HG02610 (cell line): ENCODE data around the gene KIF26B.

Experiments
- ATAC-seq: cut with Tn5 transposase; IDR thresholded peaks from one replicate; pipeline ENCODE4 v1.9.1; 2021; ENCODE audit warnings: mild to moderate bottlenecking, moderate library complexity; ENCODE audit not compliant: unreplicated experiment

KIF26B gene

DNA sequence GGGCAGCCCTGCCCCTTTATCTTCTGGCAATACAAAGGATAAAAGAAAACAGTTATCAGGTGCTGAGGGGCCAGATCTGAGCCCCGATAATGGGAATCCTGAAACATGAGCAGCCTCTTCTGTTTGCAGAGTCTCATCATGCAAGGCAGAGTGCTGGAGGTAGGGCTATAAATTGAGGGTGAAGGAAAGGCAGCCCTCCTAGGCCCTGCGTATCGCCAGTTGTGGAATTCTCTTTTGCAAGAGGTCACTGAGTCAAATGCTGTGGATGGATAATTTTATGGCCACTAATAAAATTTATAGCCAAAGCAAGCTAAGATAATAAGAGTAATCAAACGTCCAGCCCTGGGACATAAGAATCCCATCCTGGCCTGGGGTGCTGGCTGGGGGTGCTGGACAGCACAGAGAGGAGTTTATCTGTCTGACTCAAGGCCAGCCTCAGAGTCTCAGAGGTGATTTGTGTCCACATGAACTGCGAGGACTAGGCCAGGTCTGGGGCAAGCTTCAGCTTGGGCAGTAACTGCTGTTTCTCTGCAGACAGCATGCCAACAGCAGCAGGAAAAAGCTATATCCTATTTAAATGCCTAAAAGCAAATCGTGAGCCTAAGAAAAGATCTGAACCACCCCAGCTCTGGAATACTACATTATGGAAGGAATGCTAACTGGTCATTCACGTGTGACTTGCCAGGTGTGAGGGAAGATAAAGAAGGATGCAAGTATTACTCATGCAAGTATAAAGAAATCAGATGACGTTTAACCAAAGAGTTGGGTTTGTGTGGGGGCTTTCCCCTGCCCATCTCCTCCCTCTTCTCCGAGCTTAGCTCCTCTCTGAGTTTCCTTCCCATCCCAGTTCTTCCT, 254.8 kb downstream of the KIF26B start:
- no peak for ATAC-seq

DNA sequence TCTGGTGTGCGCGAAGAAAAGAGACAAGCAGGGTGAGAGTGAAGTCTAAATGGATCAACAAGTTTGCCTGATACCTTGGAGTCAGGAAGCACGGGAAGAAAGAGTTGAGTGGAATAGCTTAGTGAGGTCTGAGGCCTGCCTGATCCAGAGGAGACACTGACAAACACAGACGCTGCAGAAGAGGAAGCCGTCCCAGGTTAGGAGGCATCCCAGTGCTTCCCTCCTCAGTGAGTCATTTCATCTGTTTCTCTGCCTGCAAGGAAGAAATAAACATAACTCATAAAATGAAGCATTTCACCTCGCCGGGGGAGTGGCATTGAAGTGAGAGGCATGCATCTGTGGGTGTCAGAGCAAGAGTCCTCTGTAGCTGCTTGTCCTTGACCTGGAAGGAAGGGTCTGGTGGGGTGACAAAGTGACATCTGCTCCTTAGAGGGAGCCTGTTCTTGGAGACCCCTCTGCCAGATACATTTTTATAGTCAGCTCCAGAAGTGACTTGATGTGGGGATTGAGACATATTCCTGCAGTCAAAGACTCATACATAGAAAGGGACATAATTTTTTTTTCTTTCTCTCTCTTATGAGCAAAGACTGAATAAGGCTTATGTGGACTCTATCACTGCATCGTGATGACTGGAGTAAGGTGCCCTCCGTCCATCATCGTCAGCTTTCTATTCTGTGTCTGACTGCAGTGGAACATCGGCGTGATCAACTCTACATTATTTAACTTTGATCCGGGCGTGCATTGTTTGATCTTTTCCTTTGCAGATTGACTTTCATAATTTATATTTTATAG, 256.7 kb downstream of the KIF26B start:
- no peak for ATAC-seq

DNA sequence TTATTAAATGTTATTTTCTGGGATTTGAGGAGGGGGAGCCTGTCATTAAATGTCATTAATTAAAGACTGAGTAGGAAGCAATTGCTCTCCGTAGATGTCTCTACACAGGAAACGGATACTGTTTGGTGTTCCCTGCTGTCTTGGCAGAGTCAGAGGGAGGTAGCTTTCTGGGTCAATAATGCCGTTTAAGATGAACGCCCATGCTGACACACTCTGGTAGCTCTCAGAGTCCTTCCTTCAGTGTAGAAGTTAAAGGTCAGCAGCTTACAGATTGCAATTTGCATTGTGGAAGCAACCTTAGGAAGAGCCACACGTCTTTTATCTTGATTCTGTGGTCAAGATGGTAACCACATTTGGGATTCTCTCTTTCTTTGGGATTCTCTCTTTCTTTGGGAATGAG, 257.5 kb downstream of the KIF26B start:
- no peak for ATAC-seq

- ATAC-seq = no peak
Measured at GRCh38 chr1:245416781-245417180, 262.0 kb downstream of the KIF26B start.

DNA sequence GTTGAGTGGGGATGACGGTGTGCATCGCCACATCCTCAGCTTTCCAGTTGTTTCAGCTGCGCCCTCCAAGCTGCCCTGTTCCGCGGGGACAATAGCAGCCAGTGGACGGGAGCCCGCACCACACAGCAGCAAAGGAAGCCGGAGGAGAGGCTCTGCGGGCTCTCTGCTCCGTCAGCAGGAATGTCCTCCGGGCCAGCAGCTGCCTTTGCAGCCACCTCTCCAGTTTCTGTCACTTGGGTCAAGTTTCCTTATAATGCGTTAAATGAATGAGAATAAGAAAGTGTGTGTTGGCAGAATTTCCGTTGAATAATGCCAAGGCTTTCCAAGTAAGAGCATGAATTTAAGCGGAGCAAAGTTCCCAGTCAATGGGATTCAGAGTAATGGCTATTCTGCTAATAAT, 263.3 kb downstream of the KIF26B start:
- ATAC-seq = no peak

- no peak for ATAC-seq
Measured at GRCh38 chr1:245419461-245419978, 264.7 kb downstream of the KIF26B start.

- ATAC-seq = no peak
Measured at GRCh38 chr1:245419989-245420388, 265.2 kb downstream of the KIF26B start.

GRCh38 chr1:245420926-245421325, 266.1 kb downstream of the KIF26B start:
- no peak for ATAC-seq

DNA sequence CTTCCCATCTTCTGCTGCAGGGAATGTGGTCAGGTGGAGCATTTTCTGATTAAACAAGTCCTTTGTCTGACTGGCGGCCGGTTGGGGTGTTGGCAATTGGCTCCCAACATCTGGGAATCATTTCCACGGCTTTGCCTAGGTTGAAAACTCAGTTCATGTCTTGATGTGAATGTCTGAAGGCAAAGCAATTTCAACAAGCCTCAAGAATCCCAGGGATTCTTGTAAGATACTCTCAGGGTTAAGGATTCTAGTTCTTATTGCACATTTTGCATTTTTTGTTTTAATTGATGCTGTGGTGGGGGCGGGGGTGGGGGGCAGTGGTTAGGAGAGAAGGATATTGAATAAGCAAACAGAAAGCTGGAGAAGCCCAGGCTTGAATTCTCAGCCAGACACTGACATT, 273.9 kb downstream of the KIF26B start:
- ATAC-seq = no peak

DNA sequence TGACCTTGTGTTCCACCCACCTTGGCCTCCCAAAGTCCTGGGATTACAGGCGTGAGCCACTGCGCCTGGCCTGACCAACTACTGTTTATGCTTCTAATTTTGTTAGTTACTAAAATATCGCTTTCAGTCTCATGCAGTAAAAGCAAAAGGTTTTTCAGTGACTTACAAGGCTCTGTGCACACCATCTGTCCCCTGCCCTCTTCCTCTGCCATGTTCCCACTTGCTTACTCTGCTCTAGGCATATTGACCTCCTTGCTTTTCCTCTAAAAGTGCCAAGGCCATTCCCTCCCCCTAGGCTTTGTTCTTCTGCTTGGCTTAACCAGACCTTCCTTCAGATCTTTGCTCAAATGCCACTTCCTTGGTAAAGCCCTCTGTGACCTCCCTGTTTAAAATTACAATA, 276.9 kb downstream of the KIF26B start:
- no peak for ATAC-seq

DNA sequence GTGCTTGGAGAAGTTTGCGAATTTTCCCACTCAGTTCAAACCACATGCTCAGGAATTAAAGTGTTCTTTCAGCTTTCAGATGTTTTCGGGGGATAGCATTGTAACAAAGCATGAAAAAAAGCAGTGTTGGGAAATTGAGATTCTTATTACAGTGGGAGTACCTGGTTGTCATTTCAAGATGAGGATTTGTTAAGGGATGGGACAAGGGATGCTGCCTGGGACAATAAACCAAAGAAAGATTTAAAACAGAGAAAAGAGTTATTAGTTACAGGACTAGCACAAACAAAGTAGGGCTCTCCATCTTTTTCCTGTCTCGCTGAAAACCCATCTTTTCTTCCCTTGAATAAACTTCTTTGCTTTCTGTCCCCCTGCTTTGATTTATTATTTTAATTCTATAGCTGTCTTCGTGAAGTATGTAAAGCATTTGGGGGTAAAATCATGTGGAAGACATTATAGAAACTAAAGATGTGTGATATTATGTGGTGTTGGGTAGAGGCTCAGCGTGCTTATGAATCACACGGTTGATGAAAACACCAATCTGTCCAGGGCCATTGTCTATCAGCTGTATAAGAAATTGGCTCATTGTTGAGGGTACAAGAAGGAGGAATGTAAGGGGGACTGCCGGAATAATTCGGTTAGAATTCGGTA, 277.6 kb downstream of the KIF26B start:
- no peak for ATAC-seq

DNA sequence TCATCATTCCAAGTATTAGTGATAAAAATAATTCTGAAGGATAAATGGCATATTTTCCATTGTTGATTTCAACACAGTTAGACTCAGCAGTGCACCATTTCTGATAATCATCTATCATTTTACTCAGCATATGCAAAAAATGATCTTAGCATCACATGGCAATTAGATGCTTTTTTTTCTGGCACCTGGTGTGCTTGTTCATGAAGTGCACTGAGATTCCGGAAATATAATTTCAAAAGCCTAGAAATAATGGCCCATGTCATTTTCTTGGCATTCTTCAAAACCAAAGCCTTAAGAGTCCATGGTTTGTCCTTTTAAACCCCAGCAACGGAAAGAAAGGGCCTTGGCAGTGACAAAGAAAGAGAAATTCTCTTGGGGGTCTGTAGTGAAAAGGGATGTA, 278.8 kb downstream of the KIF26B start:
- ATAC-seq = no peak

GRCh38 chr1:245434280-245434679, 279.5 kb downstream of the KIF26B start:
- ATAC-seq = no peak

DNA sequence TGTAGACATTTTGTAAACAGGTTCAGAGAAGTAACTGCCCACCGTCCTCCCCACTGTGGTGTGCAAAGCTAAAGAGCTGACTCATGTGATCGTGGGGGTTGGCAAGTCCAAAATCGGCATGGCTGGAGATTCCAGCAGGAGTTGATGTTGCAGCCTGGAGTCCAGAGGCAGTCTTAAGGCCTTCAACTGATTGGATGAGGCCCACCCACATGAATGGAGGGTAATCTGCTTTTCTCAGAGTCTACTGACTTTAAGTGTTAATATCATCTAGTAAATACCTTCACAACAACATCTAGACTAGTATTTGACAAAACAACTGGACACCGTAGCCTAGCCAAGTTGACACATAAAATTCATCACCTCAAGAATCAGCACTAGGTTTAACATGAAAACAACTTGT, 281.6 kb downstream of the KIF26B start:
- no peak for ATAC-seq

- no peak for ATAC-seq
Measured at GRCh38 chr1:245437369-245438062, 282.7 kb downstream of the KIF26B start.

GRCh38 chr1:245440922-245441321, 286.1 kb downstream of the KIF26B start:
- ATAC-seq = no peak

GRCh38 chr1:245441689-245442088, 286.9 kb downstream of the KIF26B start:
- no peak for ATAC-seq

GRCh38 chr1:245444147-245444828, 289.5 kb downstream of the KIF26B start:
- ATAC-seq = no peak

GRCh38 chr1:245444945-245445344, 290.2 kb downstream of the KIF26B start:
- no peak for ATAC-seq

DNA sequence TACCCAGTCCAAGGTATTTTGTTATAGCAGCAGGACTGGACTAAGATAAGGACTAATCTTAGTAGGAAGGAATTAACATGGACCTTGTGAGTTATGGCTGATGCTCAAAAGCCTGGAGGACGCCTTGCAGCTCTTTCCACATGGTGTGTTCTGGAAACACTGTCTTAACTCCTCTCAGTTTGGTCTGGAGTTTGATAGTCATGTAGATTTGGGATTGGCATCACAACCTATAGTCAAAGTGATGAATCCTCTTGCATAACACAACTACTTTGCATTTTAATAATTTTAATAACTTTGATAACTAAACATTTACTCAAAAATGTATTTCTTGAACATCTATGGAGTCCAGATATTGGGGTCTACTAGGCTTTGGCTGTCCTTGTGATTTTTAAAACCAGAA, 293.7 kb downstream of the KIF26B start:
- ATAC-seq = no peak
